Measurements from ENCODE around the gene PTK6.

- no peak for TF ChIP-seq EZH2phosphoT487 (IDR thresholded peaks at IDR 0.05; ENCODE audit: borderline replicate concordance, low read depth, low read length)
- TF ChIP-seq CTCF (conservative IDR thresholded peaks at IDR 0.05; ENCODE audit: low read length) = no peak
These were observed 18.1 kb downstream of the PTK6 start for GRCh38 chr20:63518946-63519667.
